C4-2B (cell line): ENCODE measurements around the gene PTDSS2.

ENCODE experiments used
- H3K27ac ChIP-seq: fragments of 450-650 bp; 2 replicates; pipeline ENCODE4 v1.5.1; 2017
- CTCF ChIP-seq: fragments of 450-650 bp; conservative IDR thresholded peaks from 2 replicates; pipeline ENCODE4 v1.5.1; 2017; ENCODE audit warnings: mild to moderate bottlenecking
- ZFX ChIP-seq: fragments of 450-650 bp; IDR thresholded peaks from 2 replicates; pipeline ENCODE4 v1.6.1; 2017

The PTDSS2 gene

GRCh38 chr11:529728-530411, 79.8 kb downstream of the PTDSS2 start:
- TF ChIP-seq ZFX: no peak
- TF ChIP-seq CTCF: no peak
- no peak overlapping the region for H3K27ac ChIP-seq

- no peak for TF ChIP-seq ZFX
- no peak for TF ChIP-seq CTCF
Measured at GRCh38 chr11:530960-531831, 81.1 kb downstream of the PTDSS2 start.

GRCh38 chr11:531919-532526, 81.9 kb downstream of the PTDSS2 start:
- TF ChIP-seq ZFX: no peak
- TF ChIP-seq CTCF: no peak
- H3K27ac ChIP-seq: no peak overlapping the region

More at GRCh38 chr11:530960-531831, 81.1 kb downstream of the PTDSS2 start:
- H3K27ac ChIP-seq: no peak overlapping the region

- no peak overlapping the region for H3K27ac ChIP-seq
- TF ChIP-seq ZFX (no peak), CTCF (no peak)
Measured at GRCh38 chr11:532527-532985, 82.5 kb downstream of the PTDSS2 start.

- no peak overlapping the region for H3K27ac ChIP-seq
- no peak for TF ChIP-seq ZFX
- no peak for TF ChIP-seq CTCF
Measured at GRCh38 chr11:532986-533585, 83.0 kb downstream of the PTDSS2 start.

- TF ChIP-seq CTCF (no peak), ZFX (no peak)
- peak overlapping the region; percentile 95 for H3K27ac ChIP-seq
Measured at GRCh38 chr11:533586-534395, 83.7 kb downstream of the PTDSS2 start.
